Mesothelial cell of epicardium (in vitro differentiated cells): ENCODE results near the gene TYMP. TPM values are rescaled to one million over a fixed set of nuclear protein-coding genes. Genes with fewer than 3 reads are reported as not detected.

Experiments
- DNase-seq, 2 experiments: peaks; one replicate each; pipeline ENCODE4 v3.0.0; 2021; ENCODE audit warnings: low spot score in 2 of 2; ENCODE audit not compliant: unreplicated experiment in 2 of 2
- H3K27ac Mint-ChIP-seq: 2 replicates; pipeline ENCODE4 v1.8.0; 2021; ENCODE audit warnings: mixed read lengths
- H3K27me3 Mint-ChIP-seq: 2 replicates; pipeline ENCODE4 v1.8.0; 2021; ENCODE audit warnings: low read depth, mixed read lengths
- H3K36me3 Mint-ChIP-seq: 2 replicates; pipeline ENCODE4 v1.8.0; 2021; ENCODE audit warnings: mixed read lengths
- H3K4me1 Mint-ChIP-seq: 2 replicates; pipeline ENCODE4 v1.8.0; 2021; ENCODE audit warnings: mixed read lengths
- H3K4me3 Mint-ChIP-seq: 2 replicates; pipeline ENCODE4 v1.8.0; 2021; ENCODE audit warnings: mild to moderate bottlenecking, moderate library complexity, mixed read lengths
- H3K9me3 Mint-ChIP-seq: 2 replicates; pipeline ENCODE4 v1.8.0; 2021; ENCODE audit warnings: mixed read lengths
- CTCF ChIP-seq: fragments of 200-600 bp; sonication (generic); IDR thresholded peaks from one replicate; pipeline ENCODE4 v1.5.0; 2021; ENCODE audit warnings: antibody characterized with exemption; ENCODE audit not compliant: unreplicated experiment
- total RNA-seq: library from RNA; stranded (reverse); gene quantifications from 3 replicates; pipeline ENCODE4 v1.2.1, GENCODE V29; 2021

Gene TYMP
- total RNA-seq, 1 donor from 2014 or later: 9.3 TPM

GRCh38 chr22:50571264-50572175 is 41.7 kb upstream of the TYMP start:
- no peaks in the 10 kb centered on the region for H3K27me3 Mint-ChIP-seq
- H3K27ac Mint-ChIP-seq: no peak overlapping the region
- peaks cover 29% of the 10 kb centered on the region for H3K36me3 Mint-ChIP-seq
- no peaks in the 10 kb centered on the region for H3K9me3 Mint-ChIP-seq
- H3K4me3 Mint-ChIP-seq: no peak overlapping the region
- H3K4me1 Mint-ChIP-seq: no peaks in the 10 kb centered on the region
- no peak for TF ChIP-seq CTCF
- DNase-seq: no peak

GRCh38 chr22:50570861-50571260 is 41.0 kb upstream of the TYMP start:
- no peak overlapping the region for H3K27ac Mint-ChIP-seq
- TF ChIP-seq CTCF: no peak
- peaks cover 29% of the 10 kb centered on the region for H3K36me3 Mint-ChIP-seq

GRCh38 chr22:50569896-50570535 is 40.2 kb upstream of the TYMP start:
- no peak overlapping the region for H3K27ac Mint-ChIP-seq
- peaks cover 29% of the 10 kb centered on the region for H3K36me3 Mint-ChIP-seq
- no peak for DNase-seq
- no peak overlapping the region for H3K4me3 Mint-ChIP-seq
- TF ChIP-seq CTCF: no peak
- H3K9me3 Mint-ChIP-seq: no peaks in the 10 kb centered on the region
- H3K27me3 Mint-ChIP-seq: no peaks in the 10 kb centered on the region
- no peaks in the 10 kb centered on the region for H3K4me1 Mint-ChIP-seq

More at GRCh38 chr22:50570861-50571260, 41.0 kb upstream of the TYMP start:
- Mint-ChIP-seq H3K27me3 (no peaks in the 10 kb centered on the region), H3K9me3 (no peaks in the 10 kb centered on the region), H3K4me1 (no peaks in the 10 kb centered on the region), H3K4me3 (no peak overlapping the region)
- DNase-seq: no peak

GRCh38 chr22:50569041-50569459 is 39.2 kb upstream of the TYMP start:
- Mint-ChIP-seq H3K36me3 (peaks cover 29% of the 10 kb centered on the region), H3K4me3 (no peak overlapping the region), H3K27me3 (no peaks in the 10 kb centered on the region), H3K4me1 (no peaks in the 10 kb centered on the region), H3K27ac (no peak overlapping the region), H3K9me3 (no peaks in the 10 kb centered on the region)
- TF ChIP-seq CTCF: no peak
- DNase-seq: no peak

- Mint-ChIP-seq H3K36me3 (peaks cover 29% of the 10 kb centered on the region), H3K4me1 (peaks cover 2% of the 10 kb centered on the region), H3K27me3 (no peaks in the 10 kb centered on the region), H3K9me3 (no peaks in the 10 kb centered on the region), H3K27ac (no peak overlapping the region), H3K4me3 (no peak overlapping the region)
- no peak for TF ChIP-seq CTCF
- DNase-seq: no peak
Observed at GRCh38 chr22:50568626-50569025, 38.8 kb upstream of the TYMP start.
